Measurements from ENCODE around the gene LMAN2L. TPM values are rescaled to one million over a fixed set of nuclear protein-coding genes. Genes with fewer than 3 reads are reported as not detected.
A peak's percentile ranks its signal among the peaks of the same experiment; 100 is the strongest.

The LMAN2L gene
- total and polyA plus RNA-seq, 4 donors = 6.4 to 15.1 (median 12.3) TPM

GRCh38 chr2:96737831-96738230, 2.0 kb downstream of the LMAN2L start:
- Histone ChIP-seq H3K4me3 (ENCODE audit: low read depth in 1 of 3, low read length in 3 of 3) (no peak overlapping the region), H3K4me1 (ENCODE audit: control insufficient read depth in 4 of 4, insufficient read depth in 4 of 4, low read length in 3 of 4) (peaks cover 0 to 20% (median 16%) of the 10 kb centered on the region in 4 donors), H3K9ac (ENCODE audit: low read depth in 1 of 2, low read length in 2 of 2) (no peak overlapping the region), H3K27ac (ENCODE audit: low read depth in 1 of 2, low read length in 2 of 2) (no peak overlapping the region), H3K9me3 (ENCODE audit: control insufficient read depth in 4 of 4, low read length in 3 of 4) (no peaks in the 10 kb centered on the region), H3K27me3 (ENCODE audit: control insufficient read depth in 4 of 4, insufficient read depth in 4 of 4, low read length in 3 of 4) (no peaks in the 10 kb centered on the region), H3K36me3 (ENCODE audit: control insufficient read depth in 4 of 4, insufficient read depth in 3 of 4, low read depth in 1 of 4, low read length in 3 of 4) (peaks cover 2 to 23% (median 19%) of the 10 kb centered on the region in 4 donors)
- 53% methylated on average over 2 of the region's 2 CpGs for WGBS
- TF ChIP-seq GABPA (IDR thresholded peaks at IDR 0.05 in 1 of 2, conservative IDR thresholded peaks at IDR 0.05 in 1 of 2) = no peak
- TF ChIP-seq FOXA2 (IDR thresholded peaks at IDR 0.05) = peak; percentile 10
- no peak for TF ChIP-seq RAD21 (IDR thresholded peaks at IDR 0.05)
- TF ChIP-seq NR2F2 (IDR thresholded peaks at IDR 0.05) = no peak
- no peak for TF ChIP-seq CTCF (IDR thresholded peaks at IDR 0.05; ENCODE audit: low read depth, low read length, missing input control)
- no peak for DNase-seq (ENCODE audit: low spot score)

- no peaks in the 10 kb centered on the region for H3K9me3 ChIP-seq (ENCODE audit: control insufficient read depth in 4 of 4, low read length in 3 of 4)
- DNase-seq (ENCODE audit: low spot score) = no peak
- no peak overlapping the region for H3K27ac ChIP-seq (ENCODE audit: low read depth in 1 of 2, low read length in 2 of 2)
- H3K27me3 ChIP-seq (ENCODE audit: control insufficient read depth in 4 of 4, insufficient read depth in 4 of 4, low read length in 3 of 4) = no peaks in the 10 kb centered on the region
- no peak overlapping the region for H3K9ac ChIP-seq (ENCODE audit: low read depth in 1 of 2, low read length in 2 of 2)
- peaks cover 0 to 20% (median 16%) of the 10 kb centered on the region in 4 donors for H3K4me1 ChIP-seq (ENCODE audit: control insufficient read depth in 4 of 4, insufficient read depth in 4 of 4, low read length in 3 of 4)
- no peak overlapping the region for H3K4me3 ChIP-seq (ENCODE audit: low read depth in 1 of 3, low read length in 3 of 3)
- TF ChIP-seq FOXA1 (IDR thresholded peaks at IDR 0.05) (no peak), GABPA (IDR thresholded peaks at IDR 0.05 in 1 of 2, conservative IDR thresholded peaks at IDR 0.05 in 1 of 2) (no peak), FOXA2 (IDR thresholded peaks at IDR 0.05) (no peak), SP1 (IDR thresholded peaks at IDR 0.05) (no peak), RAD21 (IDR thresholded peaks at IDR 0.05) (no peak), ZBTB33 (IDR thresholded peaks at IDR 0.05) (no peak), EGR1 (IDR thresholded peaks at IDR 0.05; ENCODE audit: low read depth in 2 of 2) (no peak), MAX (IDR thresholded peaks at IDR 0.05) (no peak), HNF4A (conservative IDR thresholded peaks at IDR 0.05) (no peak), ATF3 (IDR thresholded peaks at IDR 0.05) (no peak), CTCF (IDR thresholded peaks at IDR 0.05; ENCODE audit: low read depth, low read length, missing input control) (no peak), NR2F2 (IDR thresholded peaks at IDR 0.05) (no peak), RXRA (IDR thresholded peaks at IDR 0.05) (no peak), REST (IDR thresholded peaks at IDR 0.05) (no peak), HNF4G (IDR thresholded peaks at IDR 0.05) (no peak), JUND (IDR thresholded peaks at IDR 0.05) (no peak), TAF1 (conservative IDR thresholded peaks at IDR 0.05) (no peak)
- H3K36me3 ChIP-seq (ENCODE audit: control insufficient read depth in 4 of 4, insufficient read depth in 3 of 4, low read depth in 1 of 4, low read length in 3 of 4) = peaks cover 3 to 26% (median 19%) of the 10 kb centered on the region in 4 donors
- 74% methylated on average over 2 of the region's 2 CpGs for WGBS
Measured at GRCh38 chr2:96737251-96737650, 2.6 kb downstream of the LMAN2L start.
